Sigmoid colon (tissue), 7 donors: ENCODE measurements around the gene SLC35G3. TPM values are rescaled to one million over a fixed set of nuclear protein-coding genes. Genes with fewer than 3 reads are reported as not detected.
A peak's percentile ranks its signal among the peaks of the same experiment; 100 is the strongest.
"Not testable (repeated sequence)": the region's sequence is repeated elsewhere in the genome, so short reads cannot be mapped to it uniquely, and the experiment has no call there.

Experiments used
- DNase-seq: peaks from one replicate; pipeline ENCODE4 v3.0.0-alpha.2; 2019
- H3K27ac ChIP-seq, 4 donors: fragments of 200-600 bp; sonication (generic); one replicate each; pipeline ENCODE4 v1.5.1; 2016 to 2019; ENCODE audit warnings: mild to moderate bottlenecking in 1 of 4
- H3K27me3 ChIP-seq, 3 donors: fragments of 200-600 bp; sonication (generic); one replicate each; pipeline ENCODE4 v1.5.1; 2019; ENCODE audit warnings: mild to moderate bottlenecking in 1 of 3
- H3K36me3 ChIP-seq, 4 donors: fragments of 200-600 bp; sonication (generic); one replicate each; pipeline ENCODE4 v1.5.1; 2016 to 2019
- H3K4me1 ChIP-seq, 4 donors: fragments of 200-600 bp; sonication (generic); one replicate each; pipeline ENCODE4 v1.5.1; 2017 to 2019
- H3K4me3 ChIP-seq, 4 donors: fragments of 200-600 bp; sonication (generic); one replicate each; pipeline ENCODE4 v1.5.1; 2017 to 2019; ENCODE audit warnings: mild to moderate bottlenecking in 2 of 4, moderate library complexity in 1 of 4
- H3K9me3 ChIP-seq, 4 donors: fragments of 200-600 bp in 3 of 4; sonication (generic) in 3 of 4; one replicate each; pipeline versions ENCODE4 v1.5.1 to v1.6.1; 2013 to 2019
- EP300 ChIP-seq, 4 donors: sonication (generic); formaldehyde crosslinking; IDR thresholded peaks; one replicate each; pipeline ENCODE4 v1.6.1; 2017; ENCODE audit warnings: antibody characterized with exemption in 4 of 4
- POLR2A ChIP-seq, 2 donors: fragments of 450-650 bp; IDR thresholded peaks; one replicate each; pipeline ENCODE4 v1.6.1; 2016; ENCODE audit warnings: antibody characterized with exemption in 2 of 2, mild to moderate bottlenecking in 2 of 2, moderate library complexity in 2 of 2
- POLR2AphosphoS5 ChIP-seq, 4 donors: sonication (generic); formaldehyde crosslinking; IDR thresholded peaks; one replicate each; pipeline ENCODE4 v1.6.1; 2017; ENCODE audit warnings: antibody characterized with exemption in 4 of 4
- WGBS, 2 donors: extraction: QIAGEN DNeasy Blood & Tissue Kit; methylation state at CpG; one replicate each; pipeline ENCODE4 v1.1.7; 2013; 5-methylcytosine and 5-hydroxymethylcytosine counted together
- intact Hi-C: fragments of 100-400 bp; cut with DNase I; formaldehyde crosslinking; loops from one replicate; pipeline ENCODE4 v1.15.1; 2023
- polyA plus RNA-seq, 3 donors: library from polyadenylated mRNA; stranded (reverse); fragments of 200-250 nt; gene quantifications; one replicate each; pipeline ENCODE4 v1.2.3, GENCODE V29; 2013
- total RNA-seq, 4 donors: library from RNA; depleted of rRNA; stranded (reverse); fragments of >200 nt; gene quantifications; one replicate each; pipeline ENCODE4 v1.1.0, GENCODE V29; 2016
- TF ChIP-seq, protein P1 (sequence below), 4 experiments: fragments of 450-650 bp in 3 of 4; fragments of 200-600 bp in 1 of 4; IDR thresholded peaks; one replicate each; pipeline ENCODE4 v1.5.1; 2016 to 2019; ENCODE audit warnings: antibody characterized with exemption in 4 of 4, mild to moderate bottlenecking in 3 of 4, moderate library complexity in 2 of 4
- donor health status: healthy with polysubstance abuse.
- donor health status: Bipolar disorder and iron deficiency.
- donor health status: healthy.

Gene SLC35G3
- total and polyA plus RNA-seq, 7 donors: not detected

GRCh38 chr17:35155246-35155645, 38.9 kb downstream of the SLC35G3 start:
- Histone ChIP-seq H3K4me1 (no peaks in the 10 kb centered on the region), H3K36me3 (no peaks in the 10 kb centered on the region), H3K4me3 (no peak overlapping the region), H3K9me3 (no peaks in the 10 kb centered on the region), H3K27ac (no peak overlapping the region), H3K27me3 (no peaks in the 10 kb centered on the region)
- 96% methylated on average over 7 of the region's 7 CpGs for WGBS, 2 donors
- intact Hi-C loops: no loop called here
- TF ChIP-seq EP300 (IDR thresholded peaks at IDR 0.05) (no peak), POLR2AphosphoS5 (IDR thresholded peaks at IDR 0.05) (no peak), POLR2A (IDR thresholded peaks at IDR 0.05) (no peak)
- TF ChIP-seq, protein P1, sequence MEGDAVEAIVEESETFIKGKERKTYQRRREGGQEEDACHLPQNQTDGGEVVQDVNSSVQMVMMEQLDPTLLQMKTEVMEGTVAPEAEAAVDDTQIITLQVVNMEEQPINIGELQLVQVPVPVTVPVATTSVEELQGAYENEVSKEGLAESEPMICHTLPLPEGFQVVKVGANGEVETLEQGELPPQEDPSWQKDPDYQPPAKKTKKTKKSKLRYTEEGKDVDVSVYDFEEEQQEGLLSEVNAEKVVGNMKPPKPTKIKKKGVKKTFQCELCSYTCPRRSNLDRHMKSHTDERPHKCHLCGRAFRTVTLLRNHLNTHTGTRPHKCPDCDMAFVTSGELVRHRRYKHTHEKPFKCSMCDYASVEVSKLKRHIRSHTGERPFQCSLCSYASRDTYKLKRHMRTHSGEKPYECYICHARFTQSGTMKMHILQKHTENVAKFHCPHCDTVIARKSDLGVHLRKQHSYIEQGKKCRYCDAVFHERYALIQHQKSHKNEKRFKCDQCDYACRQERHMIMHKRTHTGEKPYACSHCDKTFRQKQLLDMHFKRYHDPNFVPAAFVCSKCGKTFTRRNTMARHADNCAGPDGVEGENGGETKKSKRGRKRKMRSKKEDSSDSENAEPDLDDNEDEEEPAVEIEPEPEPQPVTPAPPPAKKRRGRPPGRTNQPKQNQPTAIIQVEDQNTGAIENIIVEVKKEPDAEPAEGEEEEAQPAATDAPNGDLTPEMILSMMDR (IDR thresholded peaks at IDR 0.05): no peak
- DNase-seq: peak; percentile 22

DNA sequence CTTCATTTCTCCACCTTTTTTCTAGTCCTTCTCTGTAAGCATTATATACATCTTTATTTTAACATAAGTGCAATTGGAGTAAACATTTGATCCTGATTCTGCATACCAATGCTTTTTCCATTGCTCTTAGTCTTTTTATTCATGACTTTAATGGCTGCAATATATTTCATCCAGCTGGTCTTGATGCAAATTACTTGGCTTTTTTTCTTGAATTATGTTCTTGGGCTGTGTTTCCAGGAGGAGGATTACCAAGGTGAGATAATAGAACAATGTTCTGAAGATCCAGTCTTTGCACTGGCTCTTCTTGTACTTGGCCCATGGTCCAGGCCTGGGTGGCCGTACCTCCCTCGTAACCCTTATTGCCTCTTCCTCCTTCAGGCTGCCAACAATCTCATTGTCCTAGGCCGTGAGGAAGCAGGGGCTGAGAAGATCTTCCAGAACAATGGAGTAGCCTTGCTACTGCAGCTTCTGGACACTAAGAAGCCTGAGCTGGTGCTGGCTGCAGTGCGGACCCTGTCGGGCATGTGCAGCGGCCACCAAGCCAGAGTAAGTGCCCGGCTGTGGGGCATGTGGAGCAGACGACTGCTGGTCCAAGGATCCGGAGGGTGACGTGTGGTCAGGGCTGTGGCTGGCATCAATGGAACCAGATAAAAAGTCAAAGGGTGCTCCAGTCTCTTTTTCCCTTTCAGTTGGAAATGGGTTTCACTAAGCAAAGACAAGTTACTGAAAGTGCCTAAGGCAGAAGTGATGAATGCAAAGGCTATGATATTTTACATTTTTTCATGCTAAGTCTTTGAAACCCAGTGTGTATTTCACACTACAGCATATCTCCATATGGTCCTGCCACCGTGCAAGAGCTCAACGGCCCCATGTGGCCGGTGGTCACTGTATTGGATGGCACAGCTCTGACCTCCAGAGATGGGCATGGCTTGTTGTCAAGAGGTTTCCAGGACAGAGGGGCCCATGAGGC, 39.7 kb downstream of the SLC35G3 start:
- DNase-seq: no peak

GRCh38 chr17:35152421-35153140, 41.6 kb downstream of the SLC35G3 start:
- H3K27ac ChIP-seq: no peak overlapping the region
- no peaks in the 10 kb centered on the region for H3K36me3 ChIP-seq
- no peak for DNase-seq
- H3K4me3 ChIP-seq: no peak overlapping the region
- WGBS, 2 donors: 54 to 68% methylated on average over 13 of the region's 13 CpGs
- H3K4me1 ChIP-seq: no peaks in the 10 kb centered on the region
- no peaks in the 10 kb centered on the region for H3K27me3 ChIP-seq
- TF ChIP-seq, protein P1 (IDR thresholded peaks at IDR 0.05): no peak
- TF ChIP-seq EP300 (IDR thresholded peaks at IDR 0.05) (no peak), POLR2AphosphoS5 (IDR thresholded peaks at IDR 0.05) (no peak), POLR2A (IDR thresholded peaks at IDR 0.05) (no peak)
- H3K9me3 ChIP-seq: no peaks in the 10 kb centered on the region
- intact Hi-C loops: no loop called here

More for the DNA sequence above, 39.7 kb downstream of the SLC35G3 start:
- Histone ChIP-seq H3K4me1 (no peaks in the 10 kb centered on the region), H3K27ac (no peak overlapping the region), H3K36me3 (no peaks in the 10 kb centered on the region), H3K27me3 (no peaks in the 10 kb centered on the region), H3K9me3 (no peaks in the 10 kb centered on the region), H3K4me3 (no peak overlapping the region)
- intact Hi-C loops: no loop called here
- TF ChIP-seq POLR2A (IDR thresholded peaks at IDR 0.05): no peak
- no peak for TF ChIP-seq POLR2AphosphoS5 (IDR thresholded peaks at IDR 0.05)
- TF ChIP-seq EP300 (IDR thresholded peaks at IDR 0.05): no peak
- TF ChIP-seq, protein P1 (IDR thresholded peaks at IDR 0.05): no peak
- 89 to 92% methylated on average over 13 of the region's 13 CpGs for WGBS, 2 donors

- H3K9me3 ChIP-seq, DNase-seq, intact Hi-C loops, H3K27me3 ChIP-seq, H3K27ac ChIP-seq, H3K4me3 ChIP-seq, H3K4me1 ChIP-seq, H3K36me3 ChIP-seq: not testable (repeated sequence)
- 92 to 93% methylated on average over 29 of the region's 29 CpGs for WGBS, 2 donors
These were observed 43.1 kb downstream of the SLC35G3 start for GRCh38 chr17:35151080-35151479.

- H3K9me3 ChIP-seq: no peaks in the 10 kb centered on the region
- no peaks in the 10 kb centered on the region for H3K27me3 ChIP-seq
- TF ChIP-seq POLR2AphosphoS5 (IDR thresholded peaks at IDR 0.05): no peak
- no peak for DNase-seq
- H3K36me3 ChIP-seq: no peaks in the 10 kb centered on the region
- H3K4me3 ChIP-seq: no peak overlapping the region
- WGBS, 2 donors: 90 to 94% methylated on average over 11 of the region's 11 CpGs
- no peaks in the 10 kb centered on the region for H3K4me1 ChIP-seq
- H3K27ac ChIP-seq: no peak overlapping the region
- intact Hi-C loops: no loop called here
These were observed 44.3 kb downstream of the SLC35G3 start for GRCh38 chr17:35149941-35150340.
